Subcutaneous abdominal adipose tissue (tissue), 5 donors: ENCODE results near the gene STK32C.

ENCODE experiments used
- H3K27ac ChIP-seq: one replicate; pipeline ENCODE4 v1.7.0; 2013; ENCODE audit warnings: low read depth, mild to moderate bottlenecking, inconsistent platforms, low read length, moderate library complexity
- H3K27me3 ChIP-seq, 5 donors: one replicate each; pipeline ENCODE4 v1.7.0; 2013; ENCODE audit warnings: low read length in 5 of 5, inconsistent platforms in 1 of 5; ENCODE audit not compliant: control insufficient read depth in 5 of 5, insufficient read depth in 4 of 5
- H3K36me3 ChIP-seq, 5 donors: one replicate each; pipeline ENCODE4 v1.7.0; 2013; ENCODE audit warnings: low read length in 5 of 5; ENCODE audit not compliant: control insufficient read depth in 5 of 5, insufficient read depth in 5 of 5
- H3K4me1 ChIP-seq, 5 donors: one replicate each; pipeline ENCODE4 v1.7.0; 2013; ENCODE audit warnings: low read length in 5 of 5, mild to moderate bottlenecking in 3 of 5, moderate library complexity in 1 of 5; ENCODE audit not compliant: control insufficient read depth in 5 of 5, insufficient read depth in 5 of 5
- H3K4me3 ChIP-seq, 5 donors: one replicate each; pipeline ENCODE4 v1.7.0; 2013; ENCODE audit warnings: low read length in 5 of 5, low read depth in 1 of 5
- H3K9ac ChIP-seq, 5 donors: one replicate each; pipeline ENCODE4 v1.7.0; 2013; ENCODE audit warnings: low read length in 5 of 5, mild to moderate bottlenecking in 4 of 5, moderate library complexity in 3 of 5
- H3K9me3 ChIP-seq, 5 donors: one replicate each; pipeline ENCODE4 v1.7.0; 2013; ENCODE audit warnings: low read length in 5 of 5; ENCODE audit not compliant: control insufficient read depth in 5 of 5
- donor health status: healthy.
- donor health status: healthy.
- donor health status: healthy.
- donor health status: healthy.
- donor health status: healthy.

The STK32C gene

GRCh38 chr10:132197271-132198067, 110.3 kb downstream of the STK32C start:
- Histone ChIP-seq H3K9me3 (no peaks in the 10 kb centered on the region), H3K27ac (no peak overlapping the region), H3K4me3 (no peak overlapping the region), H3K4me1 (no peaks in the 10 kb centered on the region), H3K9ac (no peak overlapping the region), H3K36me3 (no peaks in the 10 kb centered on the region), H3K27me3 (peaks cover 3 to 14% (median 10%) of the 10 kb centered on the region in 5 donors)

- Histone ChIP-seq H3K36me3 (no peaks in the 10 kb centered on the region), H3K27me3 (peaks cover 3 to 19% (median 11%) of the 10 kb centered on the region in 5 donors), H3K4me1 (peaks cover 0 to 2% (median 0%) of the 10 kb centered on the region in 5 donors), H3K27ac (no peak overlapping the region), H3K9me3 (no peaks in the 10 kb centered on the region), H3K9ac (no peak overlapping the region), H3K4me3 (no peak overlapping the region)
These were observed 111.3 kb downstream of the STK32C start for GRCh38 chr10:132196178-132197113.

- peaks cover 3 to 19% (median 11%) of the 10 kb centered on the region in 5 donors for H3K27me3 ChIP-seq
- no peak overlapping the region for H3K4me3 ChIP-seq
- peaks cover 0 to 2% (median 0%) of the 10 kb centered on the region in 5 donors for H3K4me1 ChIP-seq
- no peak overlapping the region for H3K9ac ChIP-seq
- H3K27ac ChIP-seq = no peak overlapping the region
- no peaks in the 10 kb centered on the region for H3K36me3 ChIP-seq
- no peaks in the 10 kb centered on the region for H3K9me3 ChIP-seq
These were observed 112.2 kb downstream of the STK32C start for GRCh38 chr10:132195366-132196075.

- no peak overlapping the region for H3K27ac ChIP-seq
- no peaks in the 10 kb centered on the region for H3K9me3 ChIP-seq
- H3K27me3 ChIP-seq = peaks cover 3 to 22% (median 16%) of the 10 kb centered on the region in 5 donors
- peaks cover 0 to 2% (median 0%) of the 10 kb centered on the region in 5 donors for H3K4me1 ChIP-seq
- H3K9ac ChIP-seq = no peak overlapping the region
- no peaks in the 10 kb centered on the region for H3K36me3 ChIP-seq
- no peak overlapping the region for H3K4me3 ChIP-seq
These were observed 113.0 kb downstream of the STK32C start for GRCh38 chr10:132194726-132195125.

- Histone ChIP-seq H3K27ac (no peak overlapping the region), H3K9me3 (no peaks in the 10 kb centered on the region), H3K9ac (no peak overlapping the region), H3K4me3 (no peak overlapping the region), H3K27me3 (peaks cover 3 to 29% (median 23%) of the 10 kb centered on the region in 5 donors), H3K4me1 (peaks cover 0 to 2% (median 0%) of the 10 kb centered on the region in 5 donors), H3K36me3 (no peaks in the 10 kb centered on the region)
These were observed 113.7 kb downstream of the STK32C start for GRCh38 chr10:132193907-132194552.

- Histone ChIP-seq H3K4me3 (no peak overlapping the region), H3K27ac (no peak overlapping the region), H3K36me3 (no peaks in the 10 kb centered on the region), H3K9ac (no peak overlapping the region), H3K4me1 (peaks cover 0 to 4% (median under 1%) of the 10 kb centered on the region in 5 donors), H3K27me3 (peaks cover 8 to 38% (median 29%) of the 10 kb centered on the region in 5 donors), H3K9me3 (no peaks in the 10 kb centered on the region)
These were observed 114.6 kb downstream of the STK32C start for GRCh38 chr10:132192991-132193665.

- peaks cover 13 to 42% (median 37%) of the 10 kb centered on the region in 5 donors for H3K27me3 ChIP-seq
- no peaks in the 10 kb centered on the region for H3K9me3 ChIP-seq
- H3K4me3 ChIP-seq = no peak overlapping the region
- H3K4me1 ChIP-seq = peaks cover 2 to 12% (median 8%) of the 10 kb centered on the region in 5 donors
- no peak overlapping the region for H3K27ac ChIP-seq
- no peak overlapping the region for H3K9ac ChIP-seq
- H3K36me3 ChIP-seq = no peaks in the 10 kb centered on the region
These were observed 115.4 kb downstream of the STK32C start for GRCh38 chr10:132192076-132192975.

GRCh38 chr10:132189810-132190422, 117.8 kb downstream of the STK32C start:
- no peaks in the 10 kb centered on the region for H3K9me3 ChIP-seq
- peaks cover 2 to 26% (median 21%) of the 10 kb centered on the region in 5 donors for H3K4me1 ChIP-seq
- no peak overlapping the region for H3K4me3 ChIP-seq
- H3K36me3 ChIP-seq = no peaks in the 10 kb centered on the region
- H3K27ac ChIP-seq = no peak overlapping the region
- H3K27me3 ChIP-seq = peaks cover 10 to 51% (median 44%) of the 10 kb centered on the region in 5 donors
- no peak overlapping the region for H3K9ac ChIP-seq
